Karpas-422 (cell line): ENCODE measurements around the gene FRMPD2. TPM values are rescaled to one million over a fixed set of nuclear protein-coding genes. Genes with fewer than 3 reads are reported as not detected.
A peak's percentile ranks its signal among the peaks of the same experiment; 100 is the strongest.

Experiments used
- DNase-seq: peaks from one replicate; pipeline ENCODE4 v3.0.0-alpha.2; 2015
- H2AFZ ChIP-seq: fragments of 200-600 bp; sonication (generic); 2 replicates; pipeline ENCODE4 v1.6.1; 2014; ENCODE audit warnings: antibody characterized with exemption, low read length, mixed read lengths
- H3K27ac ChIP-seq: fragments of 200-600 bp; sonication (generic); 2 replicates; pipeline ENCODE4 v1.5.1; 2014; ENCODE audit warnings: mild to moderate bottlenecking, low read length, moderate library complexity
- H3K27me3 ChIP-seq: fragments of 200-600 bp; sonication (generic); 2 replicates; pipeline ENCODE4 v1.6.1; 2014; ENCODE audit warnings: low read length, mixed read lengths
- H3K36me3 ChIP-seq: fragments of 200-600 bp; sonication (generic); 2 replicates; pipeline ENCODE4 v1.6.1; 2014; ENCODE audit warnings: low read length, mixed read lengths; ENCODE audit not compliant: insufficient read depth
- H3K4me1 ChIP-seq: fragments of 200-600 bp; sonication (generic); 2 replicates; pipeline ENCODE4 v1.6.1; 2014; ENCODE audit warnings: mild to moderate bottlenecking, low read length, mixed read lengths
- H3K4me2 ChIP-seq: fragments of 200-600 bp; sonication (generic); 2 replicates; pipeline ENCODE4 v1.6.1; 2014; ENCODE audit warnings: low read length, low read depth, mild to moderate bottlenecking; ENCODE audit not compliant: poor library complexity, severe bottlenecking
- H3K4me3 ChIP-seq: fragments of 200-600 bp; sonication (generic); 2 replicates; pipeline ENCODE4 v1.5.1; 2014; ENCODE audit warnings: mild to moderate bottlenecking, antibody characterized with exemption, low read length, mixed read lengths
- H3K79me2 ChIP-seq: fragments of 200-600 bp; sonication (generic); 2 replicates; pipeline ENCODE4 v1.6.1; 2014; ENCODE audit warnings: mild to moderate bottlenecking, low read length, mixed read lengths
- H3K9ac ChIP-seq: fragments of 200-600 bp; sonication (generic); 2 replicates; pipeline ENCODE4 v1.6.0; 2014; ENCODE audit warnings: low read length
- H3K9me2 ChIP-seq: fragments of 200-600 bp; sonication (generic), shearing (Covaris generic); replicated peaks from 2 replicates; pipeline ENCODE4 v1.6.0; 2014; ENCODE audit warnings: mild to moderate bottlenecking, low read length, moderate library complexity; ENCODE audit not compliant: insufficient read depth
- H3K9me3 ChIP-seq: fragments of 300-700, 200-600 bp; sonication (generic); 2 replicates; pipeline ENCODE4 v1.6.1; 2014; ENCODE audit warnings: low read length, mixed read lengths
- H4K20me1 ChIP-seq: fragments of 200-600 bp; sonication (generic); 2 replicates; pipeline ENCODE4 v1.6.1; 2014; ENCODE audit warnings: mild to moderate bottlenecking, antibody characterized with exemption, low read length, low read depth; ENCODE audit not compliant: insufficient read depth
- total RNA-seq: library from RNA; depleted of rRNA; stranded (reverse); fragments of >200 nt; shearing (Covaris generic); gene quantifications from 2 replicates; pipeline ENCODE4 v1.2.3, GENCODE V29; 2014; ENCODE audit warnings: low replicate concordance

The FRMPD2 gene
- total RNA-seq, 1 experiment from 2014 or later = not detected

- H3K9me2 ChIP-seq = no peaks in the 10 kb centered on the region
- peak within 1 kb of the TSS; percentile 70 for H3K4me3 ChIP-seq
- peak; percentile 97 for DNase-seq
- H3K4me2 ChIP-seq = peak within 1 kb of the TSS; percentile 93
- no peaks in the 10 kb centered on the region for H3K79me2 ChIP-seq
- H4K20me1 ChIP-seq = peaks cover 11% of the 10 kb centered on the region
- H3K36me3 ChIP-seq = no peaks in the 10 kb centered on the region
- H3K27me3 ChIP-seq = no peaks in the 10 kb centered on the region
- H3K27ac ChIP-seq = no peak within 1 kb of the TSS
- peak within 1 kb of the TSS; percentile 70; the same call in 1 of the 2 replicates for H2AFZ ChIP-seq
- no peaks in the 10 kb centered on the region for H3K9me3 ChIP-seq
- H3K4me1 ChIP-seq = peaks cover 20% of the 10 kb centered on the region
- H3K9ac ChIP-seq = peak within 1 kb of the TSS; percentile 75
Measured at GRCh38 chr10:48306265-48306869, 31.9 kb upstream of the FRMPD2 start, which contains the start of gene MAPK8. Gene MAPK8 (plus strand): TSS chr10:48306677. CDS start chr10:48401661, 94,984 bp downstream.

- H3K27ac ChIP-seq = no peak overlapping the region
- no peak for DNase-seq
- peaks cover 20% of the 10 kb centered on the region for H3K4me1 ChIP-seq
- peak overlapping the region; percentile 70; the same call in 1 of the 2 replicates for H2AFZ ChIP-seq
- no peaks in the 10 kb centered on the region for H3K9me2 ChIP-seq
- H3K9ac ChIP-seq = peak overlapping the region; percentile 37; the same call in 1 of the 2 replicates
- peak overlapping the region; percentile 70 for H3K4me3 ChIP-seq
- H3K9me3 ChIP-seq = no peaks in the 10 kb centered on the region
- no peaks in the 10 kb centered on the region for H3K36me3 ChIP-seq
- peaks cover 11% of the 10 kb centered on the region for H4K20me1 ChIP-seq
- no peaks in the 10 kb centered on the region for H3K27me3 ChIP-seq
- H3K79me2 ChIP-seq = no peaks in the 10 kb centered on the region
- peak overlapping the region; percentile 62 for H3K4me2 ChIP-seq
Measured at GRCh38 chr10:48305905-48306264, 31.4 kb upstream of the FRMPD2 start.

DNA sequence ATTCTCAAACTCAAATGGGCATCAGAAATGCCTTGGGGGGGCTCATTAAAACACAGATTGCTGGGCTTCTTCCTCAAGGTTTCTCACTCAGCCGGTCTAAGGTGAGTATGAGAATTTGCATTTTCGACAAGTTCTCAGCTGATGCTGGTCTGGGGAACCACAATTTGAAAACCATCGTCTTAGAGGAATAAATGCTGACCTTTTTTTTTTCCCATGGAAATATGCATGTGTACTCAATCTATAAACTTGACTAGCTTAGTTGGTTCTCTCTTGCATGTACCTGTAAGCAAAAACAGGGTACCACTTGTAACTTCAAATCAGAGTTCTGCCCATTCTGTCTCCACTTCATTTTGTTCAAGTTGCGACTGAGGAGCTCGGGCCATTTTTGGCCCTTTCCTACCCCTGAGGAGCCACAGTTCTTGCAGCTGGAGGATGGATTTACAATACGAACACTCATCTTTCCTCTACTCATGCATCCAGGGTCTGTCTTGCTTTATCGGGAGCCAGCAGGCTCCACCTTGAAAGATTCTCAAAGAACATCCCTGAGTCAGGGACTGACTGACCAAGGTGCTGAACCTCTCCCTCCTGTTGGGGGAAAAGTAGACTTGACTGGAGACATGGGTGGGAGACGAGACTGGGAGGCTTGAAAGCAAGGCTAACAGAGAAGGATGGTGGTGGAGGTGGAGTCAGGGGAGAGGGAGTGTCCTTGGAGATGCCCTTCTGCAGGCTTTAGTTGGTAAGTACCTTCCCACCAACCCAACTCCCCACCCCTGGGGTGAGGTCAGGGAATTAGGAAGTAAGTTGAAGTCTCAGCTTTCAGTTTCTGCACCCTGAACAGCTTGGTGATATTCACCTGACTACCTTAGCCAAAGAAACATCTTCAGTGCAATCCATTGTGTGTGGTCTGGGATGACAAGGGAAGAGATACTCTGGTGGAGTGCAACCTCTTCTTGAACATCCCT is 28.3 kb upstream of the FRMPD2 start:
- no peaks in the 10 kb centered on the region for H3K79me2 ChIP-seq
- H4K20me1 ChIP-seq = no peaks in the 10 kb centered on the region
- no peaks in the 10 kb centered on the region for H3K27me3 ChIP-seq
- no peaks in the 10 kb centered on the region for H3K9me2 ChIP-seq
- H3K9ac ChIP-seq = no peak overlapping the region
- no peak overlapping the region for H3K27ac ChIP-seq
- H3K9me3 ChIP-seq = no peaks in the 10 kb centered on the region
- no peaks in the 10 kb centered on the region for H3K36me3 ChIP-seq
- no peak overlapping the region for H2AFZ ChIP-seq
- DNase-seq = no peak
- peaks cover 12% of the 10 kb centered on the region for H3K4me1 ChIP-seq
- no peak overlapping the region for H3K4me3 ChIP-seq
- no peak overlapping the region for H3K4me2 ChIP-seq

DNA sequence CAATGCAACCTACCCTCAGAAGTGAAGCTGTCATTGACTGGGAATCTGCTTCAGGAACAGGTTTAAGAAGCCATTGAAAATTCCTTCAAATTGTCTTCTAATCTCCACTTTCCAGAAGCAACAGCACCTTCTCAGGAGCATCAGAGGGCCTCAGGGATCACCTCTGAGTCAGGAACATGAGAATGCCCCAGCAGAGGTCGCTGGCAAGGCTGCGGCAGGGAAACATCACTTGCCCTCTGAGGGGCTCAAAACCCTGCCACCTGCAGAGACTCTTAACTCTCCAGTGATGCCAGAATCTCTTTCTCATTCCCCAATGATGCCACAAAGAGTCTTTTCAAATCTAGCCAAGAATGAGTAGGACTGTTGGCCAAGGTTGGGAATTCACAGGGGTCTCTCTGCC is 26.1 kb upstream of the FRMPD2 start:
- H3K9me3 ChIP-seq = no peaks in the 10 kb centered on the region
- H3K4me1 ChIP-seq = no peaks in the 10 kb centered on the region
- no peak overlapping the region for H3K4me3 ChIP-seq
- H3K4me2 ChIP-seq = no peak overlapping the region
- H4K20me1 ChIP-seq = no peaks in the 10 kb centered on the region
- no peaks in the 10 kb centered on the region for H3K9me2 ChIP-seq
- H3K79me2 ChIP-seq = no peaks in the 10 kb centered on the region
- H3K27ac ChIP-seq = no peak overlapping the region
- no peak overlapping the region for H2AFZ ChIP-seq
- H3K9ac ChIP-seq = no peak overlapping the region
- no peak for DNase-seq
- H3K27me3 ChIP-seq = no peaks in the 10 kb centered on the region
- no peaks in the 10 kb centered on the region for H3K36me3 ChIP-seq

GRCh38 chr10:48299692-48300091 is 25.2 kb upstream of the FRMPD2 start:
- Histone ChIP-seq H3K36me3 (no peaks in the 10 kb centered on the region), H3K4me2 (no peak overlapping the region), H3K4me1 (no peaks in the 10 kb centered on the region), H3K9ac (no peak overlapping the region), H3K4me3 (no peak overlapping the region), H3K27ac (no peak overlapping the region), H3K9me2 (no peaks in the 10 kb centered on the region), H3K79me2 (no peaks in the 10 kb centered on the region), H2AFZ (no peak overlapping the region), H3K9me3 (no peaks in the 10 kb centered on the region), H4K20me1 (no peaks in the 10 kb centered on the region), H3K27me3 (no peaks in the 10 kb centered on the region)
- no peak for DNase-seq

DNA sequence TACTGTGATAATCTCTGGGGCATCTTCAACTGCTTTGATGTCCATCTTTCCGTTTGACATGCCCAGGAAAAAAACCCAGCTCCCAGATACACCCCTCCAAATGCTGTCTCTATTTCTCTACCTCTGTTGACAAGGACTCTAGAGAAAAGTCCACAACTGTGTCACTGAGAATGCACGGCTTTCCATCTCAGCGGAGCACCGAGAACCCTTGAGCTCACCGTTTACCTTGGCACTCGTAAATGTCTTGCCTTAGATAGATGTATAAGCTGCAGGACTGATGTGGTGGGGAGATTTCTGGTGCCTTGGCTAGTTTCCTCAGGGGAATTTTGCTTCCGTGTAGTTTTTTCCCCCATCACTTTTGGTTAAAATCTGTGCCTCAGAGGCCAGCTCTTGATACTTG is 24.6 kb upstream of the FRMPD2 start:
- Histone ChIP-seq H3K9me2 (no peaks in the 10 kb centered on the region), H4K20me1 (no peaks in the 10 kb centered on the region), H3K27ac (no peak overlapping the region), H3K27me3 (0 out of 2 replicates have a peak, but pooled peaks cover 2% of the 10 kb centered on the region), H3K4me2 (no peak overlapping the region), H3K4me1 (no peaks in the 10 kb centered on the region), H3K36me3 (no peaks in the 10 kb centered on the region), H3K9ac (no peak overlapping the region), H3K79me2 (no peaks in the 10 kb centered on the region), H3K9me3 (no peaks in the 10 kb centered on the region), H3K4me3 (no peak overlapping the region), H2AFZ (no peak overlapping the region)
- no peak for DNase-seq

- no peaks in the 10 kb centered on the region for H4K20me1 ChIP-seq
- H3K36me3 ChIP-seq = no peaks in the 10 kb centered on the region
- no peak overlapping the region for H3K27ac ChIP-seq
- no peaks in the 10 kb centered on the region for H3K4me1 ChIP-seq
- no peak overlapping the region for H3K9ac ChIP-seq
- H3K9me3 ChIP-seq = no peaks in the 10 kb centered on the region
- H3K9me2 ChIP-seq = no peaks in the 10 kb centered on the region
- H3K79me2 ChIP-seq = no peaks in the 10 kb centered on the region
- DNase-seq = no peak
- H3K4me2 ChIP-seq = no peak overlapping the region
- H3K4me3 ChIP-seq = no peak overlapping the region
- H3K27me3 ChIP-seq = 0 out of 2 replicates have a peak, but pooled peaks cover 2% of the 10 kb centered on the region
- H2AFZ ChIP-seq = no peak overlapping the region
Measured at GRCh38 chr10:48296576-48297098, 22.1 kb upstream of the FRMPD2 start.

- no peaks in the 10 kb centered on the region for H3K79me2 ChIP-seq
- H2AFZ ChIP-seq = no peak overlapping the region
- no peak for DNase-seq
- H3K36me3 ChIP-seq = no peaks in the 10 kb centered on the region
- no peak overlapping the region for H3K4me2 ChIP-seq
- no peak overlapping the region for H3K9ac ChIP-seq
- H3K27ac ChIP-seq = no peak overlapping the region
- H3K4me3 ChIP-seq = no peak overlapping the region
- no peaks in the 10 kb centered on the region for H3K9me2 ChIP-seq
- H3K9me3 ChIP-seq = no peaks in the 10 kb centered on the region
- no peaks in the 10 kb centered on the region for H3K4me1 ChIP-seq
- H3K27me3 ChIP-seq = 0 out of 2 replicates have a peak, but pooled peaks cover 2% of the 10 kb centered on the region
- no peaks in the 10 kb centered on the region for H4K20me1 ChIP-seq
Measured at GRCh38 chr10:48294431-48294830, 19.9 kb upstream of the FRMPD2 start.
